PC-3 (cell line): ENCODE results near the gene WAC. TPM values are rescaled to one million over a fixed set of nuclear protein-coding genes. Genes with fewer than 3 reads are reported as not detected.

Source experiments
- ATAC-seq: fragments of 200-7000 bp; cut with Tn5 transposase; 2 replicates; pipeline ENCODE4 v1.9.1; 2020; ENCODE audit warnings: mild to moderate bottlenecking, moderate library complexity
- BruUV-seq: library from RNA; stranded (reverse); fragments of 400-500 nt; replicated peaks from 2 replicates; lab custom pipeline; 2021; lab: Mats Ljungman, UMichigan
- CTCF ChIA-PET: fragments of 300-600 bp; sonication (Branson Sonifier 250); formaldehyde crosslinking; loops from one replicate; lab custom pipeline; 2022; ENCODE audit warnings: antibody characterized with exemption; lab: Charles Lee
- POLR2A ChIA-PET: fragments of 300-600 bp; sonication (Branson Sonifier 250); formaldehyde crosslinking; loops from one replicate; lab custom pipeline; 2022; ENCODE audit warnings: antibody characterized with exemption; ENCODE audit not compliant: unreplicated experiment; lab: Charles Lee
- DNase-seq: peaks from one replicate; pipeline ENCODE4 v3.0.0-alpha.2; 2015
- H2AFZ ChIP-seq: fragments of 300-600 bp; sonication (generic); 2 replicates; pipeline ENCODE4 v1.6.0; 2016; ENCODE audit warnings: antibody characterized with exemption, low read length
- H3F3A ChIP-seq: fragments of 300-600 bp; sonication (generic); one replicate; pipeline ENCODE4 v1.6.0; 2017; ENCODE audit warnings: antibody characterized with exemption, low read length, control low read depth, mild to moderate bottlenecking; ENCODE audit not compliant: unreplicated experiment
- H3K27ac ChIP-seq: fragments of 300-600 bp; sonication (generic); 2 replicates; pipeline ENCODE4 v1.5.1; 2016; ENCODE audit warnings: mild to moderate bottlenecking, low read length
- H3K27me3 ChIP-seq: fragments of 300-600 bp; sonication (generic); 2 replicates; pipeline ENCODE4 v1.6.1; 2016; ENCODE audit warnings: low read length, mixed read lengths
- H3K36me3 ChIP-seq: fragments of 300-600 bp; sonication (generic); 2 replicates; pipeline ENCODE4 v1.6.1; 2016; ENCODE audit warnings: low read depth, mixed run types, low read length, mixed read lengths
- H3K4me1 ChIP-seq: fragments of 300-600 bp; sonication (generic); 2 replicates; pipeline ENCODE4 v1.5.1; 2016; ENCODE audit warnings: low read length; ENCODE audit not compliant: insufficient read depth
- H3K4me2 ChIP-seq: fragments of 300-600 bp; sonication (generic); 2 replicates; pipeline ENCODE4 v1.6.0; 2016; ENCODE audit warnings: low read length
- H3K4me3 ChIP-seq: fragments of 300-600 bp; sonication (generic); 2 replicates; pipeline ENCODE4 v1.5.1; 2016; ENCODE audit warnings: mild to moderate bottlenecking, low read length, mixed read lengths
- H3K79me2 ChIP-seq: fragments of 300-600 bp; sonication (generic); 2 replicates; pipeline ENCODE4 v1.6.1; 2017; ENCODE audit warnings: low read length, mixed read lengths
- H3K9ac ChIP-seq: fragments of 300-600 bp; sonication (generic); 2 replicates; pipeline ENCODE4 v1.6.0; 2016; ENCODE audit warnings: mild to moderate bottlenecking, low read length
- H3K9me2 ChIP-seq: fragments of 300-600 bp; sonication (generic); replicated peaks from 2 replicates; pipeline ENCODE4 v1.6.1; 2016; ENCODE audit warnings: mixed run types, low read length, mixed read lengths
- H3K9me3 ChIP-seq: fragments of 300-600 bp; sonication (generic); 2 replicates; pipeline ENCODE4 v1.6.1; 2016; ENCODE audit warnings: low read length, mixed read lengths
- H4K20me1 ChIP-seq: fragments of 300-600 bp; sonication (generic); 2 replicates; pipeline ENCODE4 v1.6.1; 2016; ENCODE audit warnings: low read length, mixed read lengths
- CTCF ChIP-seq: fragments of 300-600 bp; sonication (generic); conservative IDR thresholded peaks from 2 replicates; pipeline ENCODE4 v1.5.1; 2017; ENCODE audit warnings: antibody characterized with exemption, low read depth, mild to moderate bottlenecking, low read length
- EZH2 ChIP-seq: fragments of 300-600 bp; sonication (generic); IDR thresholded peaks from one replicate; pipeline ENCODE4 v1.6.1; 2017; ENCODE audit warnings: antibody characterized with exemption, mild to moderate bottlenecking, low read length; ENCODE audit not compliant: unreplicated experiment
- EZH2phosphoT487 ChIP-seq: fragments of 300-600 bp; sonication (generic); IDR thresholded peaks from 2 replicates; pipeline ENCODE4 v1.6.1; 2018; ENCODE audit warnings: mild to moderate bottlenecking, antibody characterized with exemption, low read length, borderline replicate concordance
- intact Hi-C: fragments of 100-400 bp; cut with micrococcal nuclease; formaldehyde crosslinking; loops from 2 replicates; pipeline ENCODE4 v1.9.0; 2023
- total RNA-seq: library from RNA; depleted of rRNA; stranded (reverse); fragments of >200 nt; gene quantifications from 2 replicates; pipeline ENCODE4 v1.2.3, GENCODE V29; 2014

The WAC gene
- total RNA-seq, 1 experiment from 2014 or later: 49.2 TPM

- BruUV-seq: no TSS peak
- peaks cover 25% of the 10 kb centered on the region; the same call in 1 of the 2 replicates for H4K20me1 ChIP-seq
- intact Hi-C loops: no loop called here
Observed at GRCh38 chr10:28548781-28549498, 16.0 kb downstream of the WAC start.

GRCh38 chr10:28551086-28551485, 18.2 kb downstream of the WAC start:
- no peaks in the 10 kb centered on the region for H3K4me1 ChIP-seq
- H3K4me3 ChIP-seq: no peak overlapping the region
- no peak overlapping the region for H3K4me2 ChIP-seq
- no peak for TF ChIP-seq EZH2phosphoT487
- TF ChIP-seq CTCF: no peak
- TF ChIP-seq EZH2: no peak
- ATAC-seq: no peak
- CTCF ChIA-PET: no interaction called here
- no peak overlapping the region for H3K27ac ChIP-seq
- BruUV-seq: no TSS peak
- H3K36me3 ChIP-seq: peaks cover 63% of the 10 kb centered on the region
- H3K9me3 ChIP-seq: no peaks in the 10 kb centered on the region
- POLR2A ChIA-PET: interaction anchor here (0.6 kb wide), 1 partner anchor 760 kb away, joined by 3 read pairs; no protein-coding TSS in a partner anchor
- peaks cover 95% of the 10 kb centered on the region for H3K79me2 ChIP-seq
- no peak for DNase-seq
- no peak overlapping the region for H2AFZ ChIP-seq
- no peaks in the 10 kb centered on the region for H3K27me3 ChIP-seq
- H4K20me1 ChIP-seq: peaks cover 20% of the 10 kb centered on the region; the same call in 1 of the 2 replicates
- H3F3A ChIP-seq: no peaks in the 10 kb centered on the region
- intact Hi-C loops: no loop called here
- H3K9me2 ChIP-seq: no peaks in the 10 kb centered on the region
- H3K9ac ChIP-seq: no peak overlapping the region

More at GRCh38 chr10:28548781-28549498, 16.0 kb downstream of the WAC start:
- ChIA-PET POLR2A (no interaction called here), CTCF (interaction anchor here (0.6 kb wide), 1 partner anchor 18 kb away, joined by 6 read pairs; no protein-coding TSS in a partner anchor)
- Histone ChIP-seq H3K79me2 (peaks cover 92% of the 10 kb centered on the region), H3F3A (no peaks in the 10 kb centered on the region), H3K4me3 (no peak overlapping the region), H3K27ac (no peak overlapping the region), H3K36me3 (peaks cover 48% of the 10 kb centered on the region), H3K9ac (no peak overlapping the region), H3K4me1 (no peaks in the 10 kb centered on the region), H2AFZ (no peak overlapping the region), H3K9me2 (no peaks in the 10 kb centered on the region), H3K9me3 (no peaks in the 10 kb centered on the region), H3K4me2 (no peak overlapping the region), H3K27me3 (no peaks in the 10 kb centered on the region)
- ATAC-seq (no peak), DNase-seq (no peak)
- TF ChIP-seq CTCF (no peak), EZH2phosphoT487 (no peak), EZH2 (no peak)

GRCh38 chr10:28552775-28553174, 19.9 kb downstream of the WAC start:
- POLR2A ChIA-PET: no interaction called here
- no TSS peak for BruUV-seq
- CTCF ChIA-PET: no interaction called here
- H3K27me3 ChIP-seq: no peaks in the 10 kb centered on the region
- ATAC-seq (no peak), DNase-seq (no peak)
- no peak overlapping the region for H3K4me3 ChIP-seq
- H3K4me1 ChIP-seq: no peaks in the 10 kb centered on the region
- TF ChIP-seq CTCF (no peak), EZH2phosphoT487 (no peak), EZH2 (no peak)
- peaks cover 65% of the 10 kb centered on the region for H3K36me3 ChIP-seq
- no peaks in the 10 kb centered on the region for H3K9me2 ChIP-seq
- peaks cover 99% of the 10 kb centered on the region for H3K79me2 ChIP-seq
- no peak overlapping the region for H3K4me2 ChIP-seq
- no peak overlapping the region for H3K9ac ChIP-seq
- H2AFZ ChIP-seq: no peak overlapping the region
- no peaks in the 10 kb centered on the region for H3K9me3 ChIP-seq
- H4K20me1 ChIP-seq: peaks cover 20% of the 10 kb centered on the region; the same call in 1 of the 2 replicates
- intact Hi-C loops: no loop called here
- H3K27ac ChIP-seq: no peak overlapping the region
- H3F3A ChIP-seq: no peaks in the 10 kb centered on the region
